NCI-H146 (cell line): ENCODE results near the gene PLAGL1.
"Not testable (repeated sequence)": the region's sequence is repeated elsewhere in the genome, so short reads cannot be mapped to it uniquely, and the experiment has no call there.

ENCODE experiments used
- DNase-seq: peaks from one replicate; lab custom pipeline; 2025; lab: John Stamatoyannopoulos, UW

Gene PLAGL1

GRCh38 chr6:143939364-143939763 is 68.7 kb downstream of the PLAGL1 start:
- DNase-seq = no peak

- no peak for DNase-seq
These were observed 70.4 kb downstream of the PLAGL1 start for GRCh38 chr6:143937668-143937970.

- DNase-seq = no peak
These were observed 71.0 kb downstream of the PLAGL1 start for GRCh38 chr6:143936778-143937667.

GRCh38 chr6:143936347-143936746 is 71.7 kb downstream of the PLAGL1 start:
- DNase-seq = no peak

GRCh38 chr6:143934867-143935266 is 73.2 kb downstream of the PLAGL1 start:
- DNase-seq = no peak

GRCh38 chr6:143934331-143934730 is 73.7 kb downstream of the PLAGL1 start:
- no peak for DNase-seq

GRCh38 chr6:143929975-143930374 is 78.1 kb downstream of the PLAGL1 start:
- no peak for DNase-seq

GRCh38 chr6:143928853-143929252 is 79.2 kb downstream of the PLAGL1 start:
- DNase-seq = no peak

GRCh38 chr6:143917026-143917425 is 91.0 kb downstream of the PLAGL1 start:
- not testable (repeated sequence) for DNase-seq

- no peak for DNase-seq
These were observed 95.4 kb downstream of the PLAGL1 start for GRCh38 chr6:143912671-143913070.

GRCh38 chr6:143911028-143911427 is 97.0 kb downstream of the PLAGL1 start:
- DNase-seq = no peak

GRCh38 chr6:143902827-143903226 is 105.2 kb downstream of the PLAGL1 start:
- DNase-seq = no peak

- DNase-seq = no peak
These were observed 105.9 kb downstream of the PLAGL1 start for GRCh38 chr6:143901885-143902750.

- no peak for DNase-seq
These were observed 107.7 kb downstream of the PLAGL1 start for GRCh38 chr6:143900358-143900757.

- no peak for DNase-seq
These were observed 111.8 kb downstream of the PLAGL1 start for GRCh38 chr6:143896126-143896860.

- DNase-seq = no peak
These were observed 113.4 kb downstream of the PLAGL1 start for GRCh38 chr6:143894655-143895054.
